DND-41 (cell line): ENCODE results near the gene WDFY4.

Experiments used
- CTCF ChIP-seq: IDR thresholded peaks from 2 replicates; pipeline ENCODE4 v1.5.1; 2012; ENCODE audit warnings: borderline replicate concordance, low read length, moderate library complexity, mild to moderate bottlenecking; ENCODE audit not compliant: poor library complexity, severe bottlenecking; ENCODE audit errors: extremely low read depth
- EZH2 ChIP-seq: IDR thresholded peaks from 3 replicates; pipeline ENCODE4 v1.6.1; 2012; ENCODE audit warnings: borderline replicate concordance, low read depth, mild to moderate bottlenecking, moderate library complexity, low read length, inconsistent platforms; ENCODE audit not compliant: severe bottlenecking

GRCh38 chr10:48929413-48929990, 244.8 kb downstream of the WDFY4 start:
- TF ChIP-seq CTCF (no peak), EZH2 (no peak)
